GM19463 (cell line): ENCODE data around the gene ZSWIM4.
A peak's percentile ranks its signal among the peaks of the same experiment; 100 is the strongest.

Source experiments
- ATAC-seq: cut with Tn5 transposase; IDR thresholded peaks from one replicate; pipeline ENCODE4 v1.9.1; 2021; ENCODE audit warnings: mild to moderate bottlenecking, moderate library complexity; ENCODE audit not compliant: unreplicated experiment

Gene ZSWIM4

GRCh38 chr19:13806728-13807127 lies 11.5 kb downstream of the ZSWIM4 start:
- no peak for ATAC-seq

GRCh38 chr19:13807421-13808021 lies 12.3 kb downstream of the ZSWIM4 start:
- no peak for ATAC-seq

- ATAC-seq, result no peak
Measured at GRCh38 chr19:13808856-13809255, 13.6 kb downstream of the ZSWIM4 start.

GRCh38 chr19:13812544-13812943 lies 17.3 kb downstream of the ZSWIM4 start:
- no peak for ATAC-seq

- no peak for ATAC-seq
Measured at GRCh38 chr19:13813147-13813546, 17.9 kb downstream of the ZSWIM4 start.

GRCh38 chr19:13814550-13814949 lies 19.3 kb downstream of the ZSWIM4 start:
- ATAC-seq, result no peak

GRCh38 chr19:13817018-13817614 lies 21.9 kb downstream of the ZSWIM4 start:
- ATAC-seq, result peak; percentile 71

- ATAC-seq, result peak; percentile 55
Measured at GRCh38 chr19:13817615-13818371, 22.6 kb downstream of the ZSWIM4 start.

GRCh38 chr19:13819238-13819637 lies 24.0 kb downstream of the ZSWIM4 start:
- ATAC-seq, result no peak

GRCh38 chr19:13821292-13821691 lies 26.0 kb downstream of the ZSWIM4 start:
- ATAC-seq, result no peak

- no peak for ATAC-seq
Measured at GRCh38 chr19:13823256-13823655, 28.0 kb downstream of the ZSWIM4 start.

GRCh38 chr19:13823901-13824300 lies 28.7 kb downstream of the ZSWIM4 start:
- ATAC-seq, result no peak

- no peak for ATAC-seq
Measured at GRCh38 chr19:13824703-13825102, 29.5 kb downstream of the ZSWIM4 start.

GRCh38 chr19:13825489-13826441 lies 30.5 kb downstream of the ZSWIM4 start:
- ATAC-seq, result no peak

GRCh38 chr19:13826652-13827235 lies 31.5 kb downstream of the ZSWIM4 start:
- ATAC-seq, result no peak

- ATAC-seq, result no peak
Measured at GRCh38 chr19:13827656-13828055, 32.4 kb downstream of the ZSWIM4 start.

GRCh38 chr19:13830114-13830740 lies 35.0 kb downstream of the ZSWIM4 start:
- ATAC-seq, result no peak

GRCh38 chr19:13830741-13831536 lies 35.7 kb downstream of the ZSWIM4 start:
- ATAC-seq, result no peak
